WERI-Rb-1 (cell line): ENCODE results near the gene NUDT16L1.

Source experiments
- DNase-seq: peaks from one replicate; pipeline ENCODE4 v3.0.0-alpha.2; 2020
- H3K27ac ChIP-seq: fragments of 250-450 bp; sonication (Bioruptor Pico); 2 replicates; pipeline ENCODE4 v1.5.1; 2020; ENCODE audit warnings: mild to moderate bottlenecking, moderate library complexity
- H3K27me3 ChIP-seq: fragments of 250-450 bp; sonication (Bioruptor Pico); 2 replicates; pipeline ENCODE4 v1.5.1; 2021; ENCODE audit warnings: mild to moderate bottlenecking, low read depth, moderate library complexity; ENCODE audit not compliant: insufficient read depth, severe bottlenecking
- H3K36me3 ChIP-seq: fragments of 250-450 bp; sonication (Bioruptor Pico); 2 replicates; pipeline ENCODE4 v1.5.1; 2020; ENCODE audit warnings: mild to moderate bottlenecking, moderate library complexity
- H3K4me3 ChIP-seq: 2 replicates; pipeline ENCODE4 v1.5.1; 2011; ENCODE audit warnings: low read depth, mild to moderate bottlenecking, control low read depth, low read length
- H3K9me3 ChIP-seq: fragments of 250-450 bp; sonication (Bioruptor Pico); 2 replicates; pipeline ENCODE4 v1.5.1; 2021; ENCODE audit warnings: mild to moderate bottlenecking, moderate library complexity; ENCODE audit not compliant: severe bottlenecking
- TF ChIP-seq, protein P1 (sequence below): IDR thresholded peaks from 2 replicates; pipeline ENCODE4 v1.5.1; 2011; ENCODE audit warnings: low read depth, mild to moderate bottlenecking, control low read depth, inconsistent platforms, low read length

The NUDT16L1 gene

DNA sequence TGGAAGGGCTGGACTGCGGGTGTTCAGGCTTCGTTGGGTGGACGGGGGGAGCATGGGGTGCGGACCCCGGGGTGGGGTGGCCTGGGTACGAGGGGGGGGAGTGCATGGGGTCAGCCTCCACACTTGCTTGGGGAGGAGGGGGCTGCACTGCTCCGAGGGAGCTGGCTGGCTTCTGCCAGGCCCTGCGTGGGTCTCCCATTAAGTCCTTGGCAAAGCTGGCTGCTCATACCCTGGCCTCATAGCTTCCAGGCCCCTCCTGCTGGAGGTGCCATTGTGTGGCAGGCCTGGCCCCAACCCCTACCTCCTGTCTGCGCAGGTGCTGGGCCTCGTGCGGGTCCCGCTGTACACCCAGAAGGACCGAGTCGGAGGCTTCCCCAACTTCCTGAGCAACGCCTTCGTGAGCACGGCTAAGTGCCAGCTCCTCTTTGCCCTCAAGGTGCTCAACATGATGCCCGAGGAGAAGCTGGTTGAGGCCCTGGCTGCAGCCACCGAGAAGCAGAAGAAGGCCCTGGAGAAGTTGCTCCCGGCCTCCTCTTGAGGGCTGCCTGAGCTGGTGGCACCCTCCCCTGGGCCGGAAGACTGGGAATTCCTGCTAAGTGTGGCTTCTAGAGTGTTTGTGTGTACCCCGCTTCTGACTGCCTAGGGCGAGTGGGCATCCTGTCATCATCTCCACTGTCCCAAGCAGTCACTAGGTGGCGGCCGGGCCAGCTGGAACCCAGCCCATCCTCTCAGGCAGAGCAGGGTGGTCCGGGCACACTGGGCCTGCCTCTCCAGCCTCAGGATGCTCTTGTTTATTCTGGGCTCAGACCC lies 1.5 kb downstream of the NUDT16L1 start:
- Histone ChIP-seq H3K27ac (no peak overlapping the region), H3K4me3 (peak overlapping the region; percentile 82), H3K36me3 (peaks cover 53% of the 10 kb centered on the region), H3K9me3 (no peaks in the 10 kb centered on the region), H3K27me3 (no peaks in the 10 kb centered on the region)
- no peak for DNase-seq
- TF ChIP-seq, protein P1, sequence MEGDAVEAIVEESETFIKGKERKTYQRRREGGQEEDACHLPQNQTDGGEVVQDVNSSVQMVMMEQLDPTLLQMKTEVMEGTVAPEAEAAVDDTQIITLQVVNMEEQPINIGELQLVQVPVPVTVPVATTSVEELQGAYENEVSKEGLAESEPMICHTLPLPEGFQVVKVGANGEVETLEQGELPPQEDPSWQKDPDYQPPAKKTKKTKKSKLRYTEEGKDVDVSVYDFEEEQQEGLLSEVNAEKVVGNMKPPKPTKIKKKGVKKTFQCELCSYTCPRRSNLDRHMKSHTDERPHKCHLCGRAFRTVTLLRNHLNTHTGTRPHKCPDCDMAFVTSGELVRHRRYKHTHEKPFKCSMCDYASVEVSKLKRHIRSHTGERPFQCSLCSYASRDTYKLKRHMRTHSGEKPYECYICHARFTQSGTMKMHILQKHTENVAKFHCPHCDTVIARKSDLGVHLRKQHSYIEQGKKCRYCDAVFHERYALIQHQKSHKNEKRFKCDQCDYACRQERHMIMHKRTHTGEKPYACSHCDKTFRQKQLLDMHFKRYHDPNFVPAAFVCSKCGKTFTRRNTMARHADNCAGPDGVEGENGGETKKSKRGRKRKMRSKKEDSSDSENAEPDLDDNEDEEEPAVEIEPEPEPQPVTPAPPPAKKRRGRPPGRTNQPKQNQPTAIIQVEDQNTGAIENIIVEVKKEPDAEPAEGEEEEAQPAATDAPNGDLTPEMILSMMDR, result peak; percentile 16; the same call in 1 of the 2 replicates

DNA sequence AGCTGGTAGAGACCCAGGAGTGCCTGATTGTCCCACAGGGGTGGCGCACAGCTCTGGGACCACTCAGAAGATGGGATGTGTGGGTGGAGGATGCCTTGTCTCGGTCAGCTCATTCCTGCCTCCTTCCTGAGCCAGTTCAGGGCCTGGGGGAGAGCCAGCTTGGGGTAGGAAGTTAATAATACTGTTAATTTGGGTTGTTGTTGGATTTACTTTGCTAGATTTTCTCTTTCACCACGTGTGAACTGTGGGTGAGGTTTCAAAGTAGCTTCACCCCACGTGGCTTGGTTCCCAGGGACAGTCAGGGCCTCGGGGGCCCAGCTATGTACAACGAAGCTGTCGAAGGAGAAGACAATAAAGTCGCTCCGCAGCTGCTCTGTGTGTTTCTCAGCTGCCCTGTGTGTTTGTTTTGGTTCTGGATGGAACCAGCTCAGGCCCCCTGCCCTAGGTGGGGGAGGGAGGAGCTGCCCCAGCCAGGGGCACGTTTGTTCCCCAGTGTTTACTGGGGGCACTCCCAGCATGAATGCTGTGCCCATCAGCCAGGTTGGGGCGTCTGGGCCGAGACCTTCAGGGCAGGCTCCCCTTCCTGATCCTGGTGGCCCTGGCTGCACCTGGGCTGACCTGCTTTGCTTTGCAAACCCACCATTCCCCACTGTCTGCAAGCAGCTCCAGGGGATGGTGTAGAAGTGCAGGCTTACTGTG lies 2.3 kb downstream of the NUDT16L1 start:
- DNase-seq, result no peak
- H3K4me3 ChIP-seq, result no peak overlapping the region
- no peaks in the 10 kb centered on the region for H3K9me3 ChIP-seq
- no peaks in the 10 kb centered on the region for H3K27me3 ChIP-seq
- peaks cover 61% of the 10 kb centered on the region for H3K36me3 ChIP-seq
- TF ChIP-seq, protein P1, result no peak
- H3K27ac ChIP-seq, result no peak overlapping the region

DNA sequence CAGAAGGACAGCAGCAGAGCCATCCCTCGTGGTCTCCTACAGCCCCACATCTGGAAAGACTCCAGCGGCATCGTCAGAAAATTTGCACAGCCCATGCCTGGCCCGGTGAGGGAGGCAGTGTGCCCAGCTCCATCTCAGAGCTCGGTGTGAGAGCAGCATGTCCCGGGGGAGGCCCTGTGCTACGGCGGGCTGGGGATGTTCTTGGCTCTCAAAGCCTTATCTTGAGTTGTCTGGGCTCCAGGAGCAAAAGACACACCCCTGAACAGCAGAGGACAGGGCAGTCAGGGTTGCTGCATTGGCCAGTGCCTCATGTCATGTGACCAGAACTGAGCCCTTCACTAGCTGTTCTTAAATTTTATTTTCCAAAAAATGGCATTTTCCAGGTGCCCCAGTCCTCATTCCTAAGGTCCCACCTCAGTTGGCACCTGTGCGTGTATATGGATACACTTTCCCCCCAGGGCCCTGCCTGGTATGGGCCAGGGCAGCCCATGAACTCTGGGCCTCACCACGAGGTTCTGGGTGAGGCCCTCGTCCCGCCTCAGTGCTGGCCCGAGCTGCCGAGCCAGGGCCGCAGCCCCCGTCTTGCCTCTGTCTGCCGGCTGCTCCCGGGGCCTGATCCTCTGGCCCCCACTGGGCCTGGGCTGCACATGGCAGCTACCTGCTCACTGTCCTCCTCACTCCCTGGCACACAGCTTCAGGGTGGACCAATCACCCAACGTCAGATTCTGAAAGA lies 3.0 kb downstream of the NUDT16L1 start:
- Histone ChIP-seq H3K27ac (no peak overlapping the region), H3K27me3 (no peaks in the 10 kb centered on the region), H3K9me3 (no peaks in the 10 kb centered on the region), H3K36me3 (peaks cover 68% of the 10 kb centered on the region), H3K4me3 (no peak overlapping the region)
- DNase-seq, result no peak
- TF ChIP-seq, protein P1, result no peak

DNA sequence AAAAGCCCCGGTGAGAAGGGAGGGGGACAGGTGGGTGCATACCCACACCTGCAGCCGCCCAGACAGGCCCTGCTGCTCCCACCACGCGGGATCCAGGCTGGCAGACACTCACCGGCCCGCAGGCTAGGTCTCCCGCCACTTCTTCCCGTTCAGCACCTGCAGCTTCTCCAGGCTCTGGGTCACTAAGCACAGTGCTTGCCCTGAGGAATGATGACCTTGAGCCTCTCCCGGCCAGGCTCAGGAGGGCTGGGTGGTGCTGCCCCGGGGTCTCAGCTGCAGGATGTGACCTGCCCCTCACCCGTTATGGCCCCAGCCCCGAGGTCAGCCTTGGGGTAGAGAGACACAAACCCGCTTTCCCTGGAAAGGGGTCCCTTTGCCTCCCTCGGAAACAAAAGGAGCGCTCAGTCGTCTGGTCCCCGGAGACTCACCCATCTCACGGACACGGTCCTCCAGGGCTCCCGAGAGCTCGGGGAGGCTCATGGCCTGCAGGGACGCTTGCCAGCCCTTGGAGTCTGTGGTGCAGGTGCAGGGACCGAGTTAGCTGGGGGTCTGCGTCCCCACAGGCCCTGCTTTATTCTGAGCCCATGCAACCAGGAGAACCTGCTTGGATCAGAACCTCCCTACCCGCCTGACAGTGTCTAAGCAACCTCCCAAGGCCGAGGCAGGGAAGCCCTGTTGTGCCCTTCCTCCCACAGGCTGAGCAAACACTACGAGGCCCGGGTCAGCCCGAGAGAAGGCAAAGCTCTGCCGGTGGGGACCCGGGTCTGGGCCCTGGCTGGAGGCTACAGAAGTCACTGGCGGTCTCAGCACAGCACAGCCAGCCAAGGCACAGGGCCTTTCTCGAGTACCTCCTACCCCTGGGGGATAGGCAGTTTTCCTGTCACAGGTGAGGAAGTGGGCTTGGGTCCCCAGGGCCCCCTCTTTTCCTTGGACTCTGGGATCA lies 3.8 kb downstream of the NUDT16L1 start:
- Histone ChIP-seq H3K27ac (no peak overlapping the region; the same call in 1 of the 2 replicates), H3K9me3 (no peaks in the 10 kb centered on the region), H3K36me3 (peaks cover 75% of the 10 kb centered on the region), H3K27me3 (no peaks in the 10 kb centered on the region), H3K4me3 (no peak overlapping the region)
- DNase-seq, result no peak
- TF ChIP-seq, protein P1, result no peak

DNA sequence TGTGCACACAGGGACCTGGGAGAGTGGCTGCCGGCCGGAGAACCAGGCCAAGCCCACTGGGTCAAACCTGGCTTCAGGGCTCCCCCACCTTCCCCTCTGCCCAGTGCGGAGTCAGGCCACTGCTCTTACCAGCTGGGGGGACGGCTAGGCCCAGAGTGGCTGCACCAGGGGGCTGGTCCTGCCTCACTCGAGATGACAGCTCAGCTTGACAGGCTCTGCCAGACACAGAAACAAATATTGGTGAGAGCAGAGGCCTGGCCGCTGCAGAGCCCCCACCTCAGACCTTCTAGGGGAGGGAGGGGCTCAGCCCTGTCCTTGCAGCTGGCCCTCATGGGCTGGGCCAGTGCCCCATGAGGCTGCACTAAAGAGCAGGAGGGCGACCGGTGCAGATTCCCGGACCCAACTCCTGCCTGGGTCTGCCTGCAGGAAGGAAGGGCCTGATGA lies 4.5 kb downstream of the NUDT16L1 start:
- H3K36me3 ChIP-seq, result peaks cover 80% of the 10 kb centered on the region
- no peak overlapping the region; the same call in 1 of the 2 replicates for H3K27ac ChIP-seq
- H3K4me3 ChIP-seq, result no peak overlapping the region
- no peaks in the 10 kb centered on the region for H3K27me3 ChIP-seq
- H3K9me3 ChIP-seq, result no peaks in the 10 kb centered on the region
- no peak for DNase-seq
- TF ChIP-seq, protein P1, result no peak
